H1 (cell line): ENCODE measurements around the gene GRIA4. TPM values are rescaled to one million over a fixed set of nuclear protein-coding genes. Genes with fewer than 3 reads are reported as not detected.

ENCODE experiments used
- BCL11A ChIP-seq, 2 experiments: IDR thresholded peaks; one replicate each; pipeline ENCODE4 v1.6.1; 2011; ENCODE audit warnings: low read depth in 2 of 2, low read length in 2 of 2, mild to moderate bottlenecking in 2 of 2
- FOSL1 ChIP-seq: IDR thresholded peaks from 2 replicates; pipeline ENCODE4 v1.6.1; 2011; ENCODE audit warnings: mild to moderate bottlenecking, low read depth, low read length, moderate library complexity; ENCODE audit not compliant: insufficient read depth
- GABPA ChIP-seq: IDR thresholded peaks from 2 replicates; pipeline ENCODE4 v1.6.1; 2011; ENCODE audit warnings: mild to moderate bottlenecking, low read length, moderate library complexity, borderline replicate concordance; ENCODE audit not compliant: insufficient read depth
- POLR2AphosphoS5 ChIP-seq: IDR thresholded peaks from 2 replicates; pipeline ENCODE4 v1.6.1; 2011; ENCODE audit warnings: low read depth, low read length
- SIX5 ChIP-seq: IDR thresholded peaks from 2 replicates; pipeline ENCODE4 v1.6.1; 2011; ENCODE audit warnings: mild to moderate bottlenecking, low read depth, low read length
- SP1 ChIP-seq: IDR thresholded peaks from 2 replicates; pipeline ENCODE4 v1.6.1; 2011; ENCODE audit warnings: low read depth, low read length
- SRF ChIP-seq: IDR thresholded peaks from 2 replicates; pipeline ENCODE4 v1.6.1; 2011; ENCODE audit warnings: mild to moderate bottlenecking, low read depth, low read length, moderate library complexity
- polyA plus RNA-seq, 7 experiments: library from polyadenylated mRNA; depleted of rRNA in 3 of 7; stranded (reverse) in 5 of 7; unstranded in 2 of 7; fragments of >200 nt in 5 of 7; fragments of 200-250 nt in 2 of 7; gene quantifications; 1 replicate in 5 of 7; 2 replicates in 1 of 7; 4 replicates in 1 of 7; pipeline versions ENCODE4 v1.2.1 to v1.2.3, GENCODE V29; 2011 to 2013; ENCODE audit warnings: missing spikeins in 2 of 7, mixed read lengths in 2 of 7
- total RNA-seq: library from RNA; stranded (reverse); fragmentation: NEBNext Ultra II Directional; extraction: Animal tissue kit (Norgen Biotek cat#: 25700); gene quantifications from 2 replicates; pipeline ENCODE4 v1.2.1, GENCODE V29; 2021
- TF ChIP-seq, protein P1 (sequence below): fragments of 300-600 bp; sonication (generic); IDR thresholded peaks from 2 replicates; pipeline ENCODE4 v1.7.1; 2012; ENCODE audit warnings: low read length, moderate library complexity, mild to moderate bottlenecking, inconsistent platforms; ENCODE audit not compliant: insufficient replicate concordance
- TF ChIP-seq, protein P2 (sequence below): IDR thresholded peaks from 2 replicates; pipeline ENCODE4 v1.6.1; 2012; ENCODE audit warnings: inconsistent platforms

The GRIA4 gene
- total and polyA plus RNA-seq, 2 of the 8 experiments (the other 6 are each of a cell fraction or from before 2014, with no cell fraction given), result 12.5 to 21.8 TPM

DNA sequence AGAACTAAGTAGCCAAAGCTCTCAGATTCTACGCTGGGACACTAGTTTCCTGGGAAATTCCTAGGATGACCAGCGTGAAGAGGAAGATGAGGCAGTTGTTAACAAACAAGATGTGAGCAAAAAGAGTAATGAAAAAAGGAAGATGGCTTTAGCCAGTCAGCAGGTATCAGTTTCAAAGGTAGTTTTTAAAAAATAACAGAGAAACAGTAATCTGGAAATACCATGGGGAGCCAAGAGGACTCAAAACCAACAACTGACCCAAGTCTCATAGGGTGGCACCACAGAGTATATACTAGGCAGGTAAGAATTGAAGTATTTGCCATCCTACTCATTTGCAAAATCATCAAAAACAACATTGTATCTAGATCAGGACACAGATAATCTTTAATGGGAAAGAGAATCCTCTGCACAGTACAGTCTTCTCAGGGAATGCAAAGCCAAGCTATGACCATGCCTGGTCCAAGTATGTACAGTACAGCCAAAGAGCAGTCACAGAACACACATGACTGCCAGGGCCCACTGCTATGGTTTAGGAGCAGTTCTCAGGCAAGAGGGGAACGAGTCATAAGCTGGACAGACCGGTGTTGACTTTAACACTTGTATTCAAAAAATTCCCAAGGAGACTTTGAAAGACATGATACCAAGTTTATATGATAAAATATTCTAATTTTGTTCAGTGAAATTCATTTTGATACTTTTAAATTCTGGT lies 391.6 kb downstream of the GRIA4 start (continued):
- TF ChIP-seq, protein P1, sequence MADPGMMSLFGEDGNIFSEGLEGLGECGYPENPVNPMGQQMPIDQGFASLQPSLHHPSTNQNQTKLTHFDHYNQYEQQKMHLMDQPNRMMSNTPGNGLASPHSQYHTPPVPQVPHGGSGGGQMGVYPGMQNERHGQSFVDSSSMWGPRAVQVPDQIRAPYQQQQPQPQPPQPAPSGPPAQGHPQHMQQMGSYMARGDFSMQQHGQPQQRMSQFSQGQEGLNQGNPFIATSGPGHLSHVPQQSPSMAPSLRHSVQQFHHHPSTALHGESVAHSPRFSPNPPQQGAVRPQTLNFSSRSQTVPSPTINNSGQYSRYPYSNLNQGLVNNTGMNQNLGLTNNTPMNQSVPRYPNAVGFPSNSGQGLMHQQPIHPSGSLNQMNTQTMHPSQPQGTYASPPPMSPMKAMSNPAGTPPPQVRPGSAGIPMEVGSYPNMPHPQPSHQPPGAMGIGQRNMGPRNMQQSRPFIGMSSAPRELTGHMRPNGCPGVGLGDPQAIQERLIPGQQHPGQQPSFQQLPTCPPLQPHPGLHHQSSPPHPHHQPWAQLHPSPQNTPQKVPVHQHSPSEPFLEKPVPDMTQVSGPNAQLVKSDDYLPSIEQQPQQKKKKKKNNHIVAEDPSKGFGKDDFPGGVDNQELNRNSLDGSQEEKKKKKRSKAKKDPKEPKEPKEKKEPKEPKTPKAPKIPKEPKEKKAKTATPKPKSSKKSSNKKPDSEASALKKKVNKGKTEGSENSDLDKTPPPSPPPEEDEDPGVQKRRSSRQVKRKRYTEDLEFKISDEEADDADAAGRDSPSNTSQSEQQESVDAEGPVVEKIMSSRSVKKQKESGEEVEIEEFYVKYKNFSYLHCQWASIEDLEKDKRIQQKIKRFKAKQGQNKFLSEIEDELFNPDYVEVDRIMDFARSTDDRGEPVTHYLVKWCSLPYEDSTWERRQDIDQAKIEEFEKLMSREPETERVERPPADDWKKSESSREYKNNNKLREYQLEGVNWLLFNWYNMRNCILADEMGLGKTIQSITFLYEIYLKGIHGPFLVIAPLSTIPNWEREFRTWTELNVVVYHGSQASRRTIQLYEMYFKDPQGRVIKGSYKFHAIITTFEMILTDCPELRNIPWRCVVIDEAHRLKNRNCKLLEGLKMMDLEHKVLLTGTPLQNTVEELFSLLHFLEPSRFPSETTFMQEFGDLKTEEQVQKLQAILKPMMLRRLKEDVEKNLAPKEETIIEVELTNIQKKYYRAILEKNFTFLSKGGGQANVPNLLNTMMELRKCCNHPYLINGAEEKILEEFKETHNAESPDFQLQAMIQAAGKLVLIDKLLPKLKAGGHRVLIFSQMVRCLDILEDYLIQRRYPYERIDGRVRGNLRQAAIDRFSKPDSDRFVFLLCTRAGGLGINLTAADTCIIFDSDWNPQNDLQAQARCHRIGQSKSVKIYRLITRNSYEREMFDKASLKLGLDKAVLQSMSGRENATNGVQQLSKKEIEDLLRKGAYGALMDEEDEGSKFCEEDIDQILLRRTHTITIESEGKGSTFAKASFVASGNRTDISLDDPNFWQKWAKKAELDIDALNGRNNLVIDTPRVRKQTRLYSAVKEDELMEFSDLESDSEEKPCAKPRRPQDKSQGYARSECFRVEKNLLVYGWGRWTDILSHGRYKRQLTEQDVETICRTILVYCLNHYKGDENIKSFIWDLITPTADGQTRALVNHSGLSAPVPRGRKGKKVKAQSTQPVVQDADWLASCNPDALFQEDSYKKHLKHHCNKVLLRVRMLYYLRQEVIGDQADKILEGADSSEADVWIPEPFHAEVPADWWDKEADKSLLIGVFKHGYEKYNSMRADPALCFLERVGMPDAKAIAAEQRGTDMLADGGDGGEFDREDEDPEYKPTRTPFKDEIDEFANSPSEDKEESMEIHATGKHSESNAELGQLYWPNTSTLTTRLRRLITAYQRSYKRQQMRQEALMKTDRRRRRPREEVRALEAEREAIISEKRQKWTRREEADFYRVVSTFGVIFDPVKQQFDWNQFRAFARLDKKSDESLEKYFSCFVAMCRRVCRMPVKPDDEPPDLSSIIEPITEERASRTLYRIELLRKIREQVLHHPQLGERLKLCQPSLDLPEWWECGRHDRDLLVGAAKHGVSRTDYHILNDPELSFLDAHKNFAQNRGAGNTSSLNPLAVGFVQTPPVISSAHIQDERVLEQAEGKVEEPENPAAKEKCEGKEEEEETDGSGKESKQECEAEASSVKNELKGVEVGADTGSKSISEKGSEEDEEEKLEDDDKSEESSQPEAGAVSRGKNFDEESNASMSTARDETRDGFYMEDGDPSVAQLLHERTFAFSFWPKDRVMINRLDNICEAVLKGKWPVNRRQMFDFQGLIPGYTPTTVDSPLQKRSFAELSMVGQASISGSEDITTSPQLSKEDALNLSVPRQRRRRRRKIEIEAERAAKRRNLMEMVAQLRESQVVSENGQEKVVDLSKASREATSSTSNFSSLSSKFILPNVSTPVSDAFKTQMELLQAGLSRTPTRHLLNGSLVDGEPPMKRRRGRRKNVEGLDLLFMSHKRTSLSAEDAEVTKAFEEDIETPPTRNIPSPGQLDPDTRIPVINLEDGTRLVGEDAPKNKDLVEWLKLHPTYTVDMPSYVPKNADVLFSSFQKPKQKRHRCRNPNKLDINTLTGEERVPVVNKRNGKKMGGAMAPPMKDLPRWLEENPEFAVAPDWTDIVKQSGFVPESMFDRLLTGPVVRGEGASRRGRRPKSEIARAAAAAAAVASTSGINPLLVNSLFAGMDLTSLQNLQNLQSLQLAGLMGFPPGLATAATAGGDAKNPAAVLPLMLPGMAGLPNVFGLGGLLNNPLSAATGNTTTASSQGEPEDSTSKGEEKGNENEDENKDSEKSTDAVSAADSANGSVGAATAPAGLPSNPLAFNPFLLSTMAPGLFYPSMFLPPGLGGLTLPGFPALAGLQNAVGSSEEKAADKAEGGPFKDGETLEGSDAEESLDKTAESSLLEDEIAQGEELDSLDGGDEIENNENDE, result no peak
- no peak for TF ChIP-seq POLR2AphosphoS5
- TF ChIP-seq GABPA, result no peak
- TF ChIP-seq SP1, result no peak
- TF ChIP-seq BCL11A (IDR thresholded peaks at IDR 0.05; ENCODE audit: low read depth in 2 of 2, low read length in 2 of 2), result no peak
- TF ChIP-seq, protein P2, sequence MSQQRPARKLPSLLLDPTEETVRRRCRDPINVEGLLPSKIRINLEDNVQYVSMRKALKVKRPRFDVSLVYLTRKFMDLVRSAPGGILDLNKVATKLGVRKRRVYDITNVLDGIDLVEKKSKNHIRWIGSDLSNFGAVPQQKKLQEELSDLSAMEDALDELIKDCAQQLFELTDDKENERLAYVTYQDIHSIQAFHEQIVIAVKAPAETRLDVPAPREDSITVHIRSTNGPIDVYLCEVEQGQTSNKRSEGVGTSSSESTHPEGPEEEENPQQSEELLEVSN, result no peak
- no peak for TF ChIP-seq SIX5
- no peak for TF ChIP-seq SRF
- no peak for TF ChIP-seq FOSL1
